MM.1S (cell line): ENCODE results near the gene FRMD1.

ENCODE experiments used
- DNase-seq: peaks from one replicate; pipeline ENCODE4 v3.0.0-alpha.2; 2015
- H2AFZ ChIP-seq: fragments of 300-600 bp; sonication (generic); 2 replicates; pipeline ENCODE4 v1.6.0; 2016; ENCODE audit warnings: antibody characterized with exemption, low read length
- H3F3A ChIP-seq: fragments of 300-600 bp; sonication (generic); 2 replicates; pipeline ENCODE4 v1.6.1; 2016; ENCODE audit warnings: mild to moderate bottlenecking, antibody characterized with exemption, low read length, moderate library complexity, mixed read lengths; ENCODE audit not compliant: insufficient read depth
- H3K27ac ChIP-seq: fragments of 300-600 bp; sonication (generic); 2 replicates; pipeline ENCODE4 v1.5.1; 2016; ENCODE audit warnings: mild to moderate bottlenecking, low read length
- H3K27me3 ChIP-seq: fragments of 300-600 bp; sonication (generic); replicated peaks from 2 replicates; pipeline ENCODE4 v1.6.0; 2016; ENCODE audit warnings: low read length; ENCODE audit not compliant: insufficient read depth
- H3K36me3 ChIP-seq: fragments of 300-600 bp; sonication (generic); replicated peaks from 2 replicates; pipeline ENCODE4 v1.6.1; 2016; ENCODE audit warnings: mild to moderate bottlenecking, low read length, mixed read lengths; ENCODE audit not compliant: insufficient read depth
- H3K4me1 ChIP-seq: fragments of 300-600 bp; sonication (generic); 2 replicates; pipeline ENCODE4 v1.6.1; 2016; ENCODE audit warnings: low read length, mixed read lengths
- H3K4me2 ChIP-seq: fragments of 300-600 bp; sonication (generic); 2 replicates; pipeline ENCODE4 v1.6.0; 2016; ENCODE audit warnings: low read depth, low read length
- H3K4me3 ChIP-seq: fragments of 300-600 bp; sonication (generic); 2 replicates; pipeline ENCODE4 v1.5.1; 2016; ENCODE audit warnings: low read length, mixed read lengths
- H3K79me2 ChIP-seq: fragments of 300-600 bp; sonication (generic); 2 replicates; pipeline ENCODE4 v1.6.1; 2016; ENCODE audit warnings: mixed run types, low read length, mixed read lengths
- H3K9ac ChIP-seq: fragments of 300-600 bp; sonication (generic); 2 replicates; pipeline ENCODE4 v1.6.1; 2016; ENCODE audit warnings: low read length, mixed read lengths
- H3K9me2 ChIP-seq: fragments of 300-600 bp; sonication (generic); replicated peaks from 2 replicates; pipeline ENCODE4 v1.6.1; 2016; ENCODE audit warnings: mild to moderate bottlenecking, low read length, mixed read lengths; ENCODE audit not compliant: insufficient read depth
- H3K9me3 ChIP-seq: fragments of 300-600 bp; sonication (generic); replicated peaks from 2 replicates; pipeline ENCODE4 v1.6.1; 2016; ENCODE audit warnings: mild to moderate bottlenecking, low read length, mixed read lengths; ENCODE audit not compliant: insufficient read depth
- H4K20me1 ChIP-seq: fragments of 300-600 bp; sonication (generic); 2 replicates; pipeline ENCODE4 v1.6.1; 2016; ENCODE audit warnings: mild to moderate bottlenecking, low read length, moderate library complexity, mixed read lengths; ENCODE audit not compliant: insufficient read depth
- EZH2 ChIP-seq: fragments of 300-600 bp; sonication (generic); optimal IDR thresholded peaks from 2 replicates; pipeline ENCODE3; 2017; ENCODE audit warnings: low read depth, mild to moderate bottlenecking, antibody characterized with exemption, low read length, mixed read lengths
- EZH2phosphoT487 ChIP-seq: fragments of 300-600 bp; sonication (generic); IDR thresholded peaks from 2 replicates; pipeline ENCODE4 v1.6.1; 2018; ENCODE audit warnings: antibody characterized with exemption, low read length
- TF ChIP-seq, protein P1 (sequence below): fragments of 300-600 bp; sonication (generic); IDR thresholded peaks from 2 replicates; pipeline ENCODE4 v1.5.1; 2016; ENCODE audit warnings: antibody characterized with exemption, low read length, mixed read lengths

The FRMD1 gene

DNA sequence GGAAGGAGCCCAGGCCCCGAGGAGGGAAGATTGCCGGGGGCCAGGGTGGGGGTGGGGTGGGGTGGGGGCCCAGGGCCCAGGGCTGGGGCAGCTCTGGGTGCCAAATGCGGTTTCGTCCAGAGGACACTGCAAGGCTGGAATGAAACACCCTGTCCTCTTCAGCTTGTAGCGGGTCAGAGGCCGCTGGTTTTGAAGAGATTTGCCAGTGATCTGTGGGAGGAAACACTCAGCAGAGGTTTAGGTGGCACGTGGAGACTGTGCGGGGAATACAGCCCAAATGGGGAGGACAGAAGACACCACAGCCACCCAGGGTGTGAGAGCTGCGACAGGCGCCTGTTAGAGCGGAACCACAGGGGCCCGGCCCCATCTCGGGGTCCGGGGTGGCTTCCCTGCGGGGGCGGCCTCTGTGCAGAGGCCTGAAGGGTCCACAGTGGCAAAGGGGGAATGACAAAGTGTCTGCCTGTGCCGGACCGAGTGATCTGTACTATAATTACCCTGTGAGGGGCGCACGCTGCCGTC lies 29.2 kb downstream of the FRMD1 start:
- Histone ChIP-seq H3K27ac (no peak overlapping the region), H3K9me3 (no peaks in the 10 kb centered on the region), H3K4me3 (no peak overlapping the region), H3K9ac (no peak overlapping the region), H2AFZ (no peak overlapping the region), H3K4me2 (no peak overlapping the region), H3K36me3 (no peaks in the 10 kb centered on the region), H3K4me1 (no peaks in the 10 kb centered on the region), H3K27me3 (no peaks in the 10 kb centered on the region; the same call in 1 of the 2 replicates), H3K79me2 (no peaks in the 10 kb centered on the region), H3K9me2 (no peaks in the 10 kb centered on the region), H3F3A (no peaks in the 10 kb centered on the region), H4K20me1 (no peaks in the 10 kb centered on the region)
- TF ChIP-seq EZH2phosphoT487 (no peak), EZH2 (no peak)
- TF ChIP-seq, protein P1, sequence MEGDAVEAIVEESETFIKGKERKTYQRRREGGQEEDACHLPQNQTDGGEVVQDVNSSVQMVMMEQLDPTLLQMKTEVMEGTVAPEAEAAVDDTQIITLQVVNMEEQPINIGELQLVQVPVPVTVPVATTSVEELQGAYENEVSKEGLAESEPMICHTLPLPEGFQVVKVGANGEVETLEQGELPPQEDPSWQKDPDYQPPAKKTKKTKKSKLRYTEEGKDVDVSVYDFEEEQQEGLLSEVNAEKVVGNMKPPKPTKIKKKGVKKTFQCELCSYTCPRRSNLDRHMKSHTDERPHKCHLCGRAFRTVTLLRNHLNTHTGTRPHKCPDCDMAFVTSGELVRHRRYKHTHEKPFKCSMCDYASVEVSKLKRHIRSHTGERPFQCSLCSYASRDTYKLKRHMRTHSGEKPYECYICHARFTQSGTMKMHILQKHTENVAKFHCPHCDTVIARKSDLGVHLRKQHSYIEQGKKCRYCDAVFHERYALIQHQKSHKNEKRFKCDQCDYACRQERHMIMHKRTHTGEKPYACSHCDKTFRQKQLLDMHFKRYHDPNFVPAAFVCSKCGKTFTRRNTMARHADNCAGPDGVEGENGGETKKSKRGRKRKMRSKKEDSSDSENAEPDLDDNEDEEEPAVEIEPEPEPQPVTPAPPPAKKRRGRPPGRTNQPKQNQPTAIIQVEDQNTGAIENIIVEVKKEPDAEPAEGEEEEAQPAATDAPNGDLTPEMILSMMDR, result no peak
- no peak for DNase-seq

DNA sequence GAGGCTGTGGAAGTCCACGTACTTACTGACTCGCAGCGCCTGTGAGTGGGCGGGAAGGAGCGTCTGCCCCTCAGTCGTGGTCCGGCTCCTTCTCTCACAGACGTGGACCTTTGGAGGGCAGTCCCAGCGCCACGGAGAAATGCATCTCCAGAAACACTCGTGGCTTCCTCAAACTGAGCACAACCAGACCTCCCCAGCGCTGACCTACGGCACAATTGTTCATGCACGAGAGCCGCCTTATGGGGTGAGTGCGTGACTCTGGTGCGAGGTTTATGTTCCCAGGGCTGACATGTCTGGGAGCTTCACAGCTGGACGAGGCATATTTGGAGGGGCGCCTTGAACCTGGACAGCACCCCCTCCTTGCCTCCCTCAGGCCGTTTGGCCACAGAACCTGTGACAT lies 29.7 kb downstream of the FRMD1 start:
- H3K4me1 ChIP-seq, result no peaks in the 10 kb centered on the region
- no peaks in the 10 kb centered on the region for H3K36me3 ChIP-seq
- no peaks in the 10 kb centered on the region; the same call in 1 of the 2 replicates for H3K27me3 ChIP-seq
- H3K79me2 ChIP-seq, result no peaks in the 10 kb centered on the region
- H3F3A ChIP-seq, result no peaks in the 10 kb centered on the region
- H3K4me2 ChIP-seq, result no peak overlapping the region
- no peak overlapping the region for H2AFZ ChIP-seq
- H3K4me3 ChIP-seq, result no peak overlapping the region
- H3K9me3 ChIP-seq, result no peaks in the 10 kb centered on the region
- no peak overlapping the region for H3K9ac ChIP-seq
- no peaks in the 10 kb centered on the region for H4K20me1 ChIP-seq
- no peak overlapping the region for H3K27ac ChIP-seq
- DNase-seq, result no peak
- TF ChIP-seq EZH2phosphoT487, result no peak
- TF ChIP-seq, protein P1, result no peak
- TF ChIP-seq EZH2, result no peak
- no peaks in the 10 kb centered on the region for H3K9me2 ChIP-seq

DNA sequence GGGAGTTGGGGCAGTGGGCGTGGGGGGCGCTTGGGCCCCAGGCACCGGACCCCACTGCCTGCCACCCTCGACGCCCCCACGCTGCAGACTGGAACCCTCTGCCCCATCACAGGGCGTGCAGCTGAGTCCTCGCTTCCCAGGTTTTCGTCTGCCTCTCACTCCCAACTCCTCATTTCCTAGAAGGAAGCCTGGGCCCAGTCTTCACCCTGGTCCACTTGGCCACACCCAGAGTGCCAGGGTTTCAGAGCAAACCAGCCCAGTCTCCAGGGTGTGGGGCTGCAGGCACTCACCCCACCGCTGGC lies 30.3 kb downstream of the FRMD1 start:
- TF ChIP-seq, protein P1, result no peak
- no peak for TF ChIP-seq EZH2
- TF ChIP-seq EZH2phosphoT487, result no peak
- no peaks in the 10 kb centered on the region; the same call in 1 of the 2 replicates for H3K27me3 ChIP-seq
- H3K9me2 ChIP-seq, result no peaks in the 10 kb centered on the region
- H3K9me3 ChIP-seq, result no peaks in the 10 kb centered on the region
- no peak overlapping the region for H3K4me3 ChIP-seq
- no peak overlapping the region for H3K9ac ChIP-seq
- H2AFZ ChIP-seq, result no peak overlapping the region
- no peak overlapping the region for H3K4me2 ChIP-seq
- H3K79me2 ChIP-seq, result no peaks in the 10 kb centered on the region
- H3F3A ChIP-seq, result no peaks in the 10 kb centered on the region
- no peak overlapping the region for H3K27ac ChIP-seq
- H3K4me1 ChIP-seq, result no peaks in the 10 kb centered on the region
- no peaks in the 10 kb centered on the region for H3K36me3 ChIP-seq
- DNase-seq, result no peak
- no peaks in the 10 kb centered on the region for H4K20me1 ChIP-seq
